A549 (cell line): ENCODE results near the gene VPS37B. TPM values are rescaled to one million over a fixed set of nuclear protein-coding genes. Genes with fewer than 3 reads are reported as not detected.

Experiments
- ATAC-seq, 2 experiments: fragments of 200-7000 bp in 1 of 2; fragments of >200 bp in 1 of 2; cut with Nextera tagmentation in 1 of 2; cut with Tn5 transposase in 1 of 2; 3 replicates each; pipeline versions ENCODE4 v1.8.0 to v1.9.1; 2018 to 2020; ENCODE audit warnings: mild to moderate bottlenecking in 1 of 2, moderate library complexity in 1 of 2
- CTCF ChIA-PET: fragments of 300-600 bp; sonication (Branson Sonifier 250); formaldehyde crosslinking; extraction: SDS; loops from one replicate; lab custom pipeline; 2021; ENCODE audit warnings: antibody characterized with exemption, inconsistent platforms; lab: Yijun Ruan, JAX
- POLR2A ChIA-PET: fragments of 350-600 bp; formaldehyde crosslinking; extraction: SDS; loops from one replicate; lab custom pipeline; 2021; ENCODE audit warnings: antibody characterized with exemption, inconsistent platforms; lab: Yijun Ruan, JAX
- DNase-seq, 2 experiments: peaks; one replicate each; pipeline versions ENCODE4 v3.0.0 to v3.0.0-alpha.2; 2011 to 2016; ENCODE audit warnings: low read depth in 1 of 2, low spot score in 1 of 2
- FAIRE-seq: peaks from 2 replicates; lab custom pipeline; 2011; peaks lifted over from hg19 to GRCh38; lab: Jason Lieb, UNC
- H3K27ac ChIP-seq, 2 experiments: fragments of >200 bp; sonication (Bioruptor Twin); formaldehyde crosslinking; 3 replicates each; pipeline ENCODE4 v1.5.1; 2016 to 2017
- H3K4me1 ChIP-seq: fragments of >200 bp; sonication (Bioruptor Twin); formaldehyde crosslinking; 3 replicates; pipeline ENCODE4 v1.6.1; 2016
- H3K4me2 ChIP-seq: fragments of >200 bp; sonication (Bioruptor Twin); formaldehyde crosslinking; 3 replicates; pipeline ENCODE4 v1.6.1; 2016
- H3K4me3 ChIP-seq: fragments of >200 bp; sonication (Bioruptor Twin); formaldehyde crosslinking; 3 replicates; pipeline ENCODE4 v1.5.1; 2016
- H3K9me3 ChIP-seq: fragments of >200 bp; sonication (Bioruptor Twin); formaldehyde crosslinking; 3 replicates; pipeline ENCODE4 v1.6.1; 2016
- ATOH8 ChIP-seq: fragments of 250-450 bp; sonication (Bioruptor Pico); IDR thresholded peaks from 2 replicates; pipeline ENCODE4 v1.5.0; 2020; ENCODE audit warnings: low read depth, mild to moderate bottlenecking, moderate library complexity
- BHLHE40 ChIP-seq: IDR thresholded peaks from 2 replicates; pipeline ENCODE4 v1.6.1; 2012; ENCODE audit warnings: low read depth, low read length, inconsistent platforms
- CEBPB ChIP-seq, 2 experiments: fragments of >200 bp in 1 of 2; sonication (Bioruptor Twin) in 1 of 2; formaldehyde crosslinking in 1 of 2; IDR thresholded peaks; 2 replicates each; pipeline ENCODE4 v1.6.1; 2012 to 2016
- CHD2 ChIP-seq: fragments of 150-350 bp; IDR thresholded peaks from 2 replicates; pipeline ENCODE4 v1.6.1; 2014; ENCODE audit warnings: low read length; ENCODE audit not compliant: partially characterized antibody
- CTCF ChIP-seq: fragments of >200 bp; sonication (Bioruptor Twin); formaldehyde crosslinking; IDR thresholded peaks from 3 replicates; pipeline ENCODE4 v1.5.1; 2016
- E2F6 ChIP-seq: IDR thresholded peaks from 2 replicates; pipeline ENCODE4 v1.6.1; 2012; ENCODE audit warnings: low read depth, borderline replicate concordance
- EHMT2 ChIP-seq: fragments of 200-600 bp; sonication (generic); IDR thresholded peaks from 2 replicates; pipeline ENCODE4 v1.6.1; 2016; ENCODE audit warnings: antibody characterized with exemption, low read depth, mild to moderate bottlenecking, moderate library complexity
- FOXS1 ChIP-seq: fragments of 250-450 bp; sonication (Bioruptor Pico); IDR thresholded peaks from 2 replicates; pipeline ENCODE4 v1.5.0; 2020; ENCODE audit warnings: mild to moderate bottlenecking, moderate library complexity
- HDAC2 ChIP-seq: fragments of 200-600 bp; sonication (generic); IDR thresholded peaks from 2 replicates; pipeline ENCODE4 v1.6.1; 2016
- HES2 ChIP-seq: fragments of >200 bp; sonication (Bioruptor Twin); formaldehyde crosslinking; IDR thresholded peaks from 2 replicates; pipeline ENCODE4 v1.6.1; 2016
- HOXA7 ChIP-seq: fragments of 250-450 bp; sonication (Bioruptor Pico); IDR thresholded peaks from 2 replicates; pipeline ENCODE4 v1.5.0; 2020; ENCODE audit warnings: mild to moderate bottlenecking, moderate library complexity
- HOXB13 ChIP-seq: fragments of 250-450 bp; sonication (Bioruptor Pico); IDR thresholded peaks from 2 replicates; pipeline ENCODE4 v1.5.0; 2020; ENCODE audit warnings: low read depth, mild to moderate bottlenecking, moderate library complexity
- JUN ChIP-seq, 2 experiments: fragments of >200 bp; sonication (Bioruptor Twin); formaldehyde crosslinking; IDR thresholded peaks; 2 replicates in 1 of 2; 3 replicates in 1 of 2; pipeline ENCODE4 v1.6.1; 2016 to 2017
- KDM5A ChIP-seq: fragments of 200-600 bp; sonication (generic); IDR thresholded peaks from 2 replicates; pipeline ENCODE4 v1.6.1; 2016; ENCODE audit warnings: antibody characterized with exemption, mild to moderate bottlenecking
- MAFK ChIP-seq: fragments of 450-650 bp; IDR thresholded peaks from 2 replicates; pipeline ENCODE4 v1.6.1; 2014; ENCODE audit not compliant: partially characterized antibody
- NFE2L2 ChIP-seq: fragments of 150-350 bp; conservative IDR thresholded peaks from 2 replicates; pipeline ENCODE4 v1.6.1; 2014; ENCODE audit warnings: low read length
- NPAS2 ChIP-seq: fragments of 250-450 bp; sonication (Bioruptor Pico); IDR thresholded peaks from 2 replicates; pipeline ENCODE4 v1.8.0; 2022; ENCODE audit warnings: mild to moderate bottlenecking, moderate library complexity, borderline replicate concordance
- NR3C1 ChIP-seq: fragments of >200 bp; sonication (Bioruptor Twin); formaldehyde crosslinking; IDR thresholded peaks from 3 replicates; pipeline ENCODE4 v1.6.1; 2017
- PBX3 ChIP-seq: IDR thresholded peaks from 2 replicates; pipeline ENCODE4 v1.6.1; 2012
- POLR2A ChIP-seq: IDR thresholded peaks from 2 replicates; pipeline ENCODE4 v1.6.1; 2012; ENCODE audit warnings: mild to moderate bottlenecking, low read length
- RAD21 ChIP-seq, 2 experiments: fragments of >200 bp in 1 of 2; sonication (Bioruptor Twin) in 1 of 2; formaldehyde crosslinking in 1 of 2; IDR thresholded peaks in 1 of 2; conservative IDR thresholded peaks in 1 of 2; 2 replicates in 1 of 2; 3 replicates in 1 of 2; pipeline ENCODE4 v1.6.1; 2012 to 2018; ENCODE audit warnings: inconsistent platforms in 1 of 2
- RARB ChIP-seq: fragments of 250-450 bp; sonication (Bioruptor Pico); IDR thresholded peaks from 2 replicates; pipeline ENCODE4 v1.8.0; 2021; ENCODE audit warnings: mild to moderate bottlenecking, moderate library complexity
- RNF2 ChIP-seq: fragments of 200-600 bp; sonication (generic); IDR thresholded peaks from 2 replicates; pipeline ENCODE4 v1.6.1; 2016; ENCODE audit warnings: low read depth, mild to moderate bottlenecking, antibody characterized with exemption, moderate library complexity, borderline replicate concordance
- SMC3 ChIP-seq: fragments of >200 bp; sonication (Bioruptor Twin); formaldehyde crosslinking; IDR thresholded peaks from 3 replicates; pipeline ENCODE4 v1.6.1; 2018; ENCODE audit warnings: inconsistent platforms
- TP53 ChIP-seq: fragments of 250-450 bp; sonication (Bioruptor Pico); IDR thresholded peaks from 2 replicates; pipeline ENCODE4 v1.5.0; 2021; ENCODE audit warnings: mild to moderate bottlenecking, moderate library complexity
- ZSCAN20 ChIP-seq: fragments of 250-450 bp; sonication (Bioruptor Pico); IDR thresholded peaks from 2 replicates; pipeline ENCODE4 v1.8.0; 2022; ENCODE audit warnings: mild to moderate bottlenecking, moderate library complexity
- WGBS: methylation state at CpG from one replicate; pipeline ENCODE4 v1.1.6; 2017; ENCODE audit errors: missing lambda C conversion rate; 5-methylcytosine and 5-hydroxymethylcytosine counted together
- polyA plus RNA-seq, 4 experiments: library from polyadenylated mRNA; depleted of rRNA in 3 of 4; stranded (reverse); fragments of >200 nt; fragmentation: RNase III in 1 of 4; extraction: RNeasy Plus Mini Kit Qiagen cat#74134 plus additional on column Dnase treatment in 1 of 4; gene quantifications; 2 replicates in 3 of 4; 3 replicates in 1 of 4; pipeline ENCODE4 v1.2.3, GENCODE V29; 2011 to 2017

VPS37B gene
- polyA plus RNA-seq, 2 of the 4 experiments (the other 2 are of a cell fraction) = 17.0 to 18.6 TPM

- ChIA-PET POLR2A (interaction anchor here (0.6 to 0.7 kb wide), 4 partner anchors 57 to 600 kb away, joined by 3 to 9 read pairs (median 4); partner anchors contain the start of gene DIABLO), CTCF (interaction anchor here (0.6 to 8.0 kb wide), 7 partner anchors 8 to 416 kb away, joined by 3 to 50 read pairs (median 4); no protein-coding TSS in a partner anchor)
- H3K4me3 ChIP-seq = peak overlapping the region; percentile 60
- peak; percentile 58 to 79 for DNase-seq
- no peak for TF ChIP-seq PBX3
- peak; percentile 10 for TF ChIP-seq MAFK
- ATAC-seq = peak; percentile 80 to 84; a peak in 4 of 6 replicates
- H3K9me3 ChIP-seq = no peaks in the 10 kb centered on the region
- peak; percentile 73 for FAIRE-seq
- peak overlapping the region; percentile 76 for H3K4me2 ChIP-seq
- peak overlapping the region; percentile 76 to 78 for H3K27ac ChIP-seq
- H3K4me1 ChIP-seq = peaks cover 20% of the 10 kb centered on the region; the same call in 2 of the 3 replicates
- under 1% methylated on average over 22 of the region's 22 CpGs for WGBS
These were observed 69.9 kb downstream of the VPS37B start for GRCh38 chr12:122825773-122826724.

GRCh38 chr12:122823429-122823828, 72.5 kb downstream of the VPS37B start:
- CTCF ChIA-PET = interaction anchor here (0.9 to 1.1 kb wide), 2 partner anchors 11 to 30 kb away, joined by 4 to 5 read pairs; no protein-coding TSS in a partner anchor

GRCh38 chr12:122820838-122821271, 75.1 kb downstream of the VPS37B start:
- ATAC-seq (peak in 1 of 2 experiments; percentile 59; a peak in 2 of 6 replicates), DNase-seq (no peak), FAIRE-seq (no peak)
- no peak overlapping the region for H3K4me2 ChIP-seq
- POLR2A ChIA-PET = interaction anchor here (0.5 kb wide), 1 partner anchor 306 kb away, joined by 3 read pairs; no protein-coding TSS in a partner anchor
- H3K4me3 ChIP-seq = no peak overlapping the region
- CTCF ChIA-PET = no interaction called here
- WGBS = 63% methylated on average over 7 of the region's 7 CpGs
- H3K27ac ChIP-seq = no peak overlapping the region
- peaks cover 6% of the 10 kb centered on the region; the same call in 1 of the 3 replicates for H3K4me1 ChIP-seq
- no peaks in the 10 kb centered on the region for H3K9me3 ChIP-seq
- no peak for TF ChIP-seq POLR2A
- TF ChIP-seq RARB (CRISPR knock-in tag) = no peak
- TF ChIP-seq ATOH8 (CRISPR knock-in tag) = no peak
- no peak for TF ChIP-seq NPAS2
- TF ChIP-seq CHD2 = no peak
- no peak for TF ChIP-seq MAFK
- TF ChIP-seq JUN (IDR thresholded peaks at IDR 0.05) = no peak
- TF ChIP-seq EHMT2 = no peak
- no peak for TF ChIP-seq NFE2L2
- TF ChIP-seq HES2 = no peak
- TF ChIP-seq CEBPB (IDR thresholded peaks at IDR 0.05) = no peak
- TF ChIP-seq HOXA7 (CRISPR knock-in tag) = no peak
- no peak for TF ChIP-seq TP53 (CRISPR knock-in tag)
- TF ChIP-seq HDAC2 = no peak

More at GRCh38 chr12:122823429-122823828, 72.5 kb downstream of the VPS37B start:
- WGBS = 51% methylated on average over 11 of the region's 11 CpGs
- TF ChIP-seq RNF2 (no peak), SMC3 (no peak), HOXB13 (no peak), CHD2 (no peak), FOXS1 (CRISPR knock-in tag) (no peak), RAD21 (conservative IDR thresholded peaks at IDR 0.05 in 1 of 2, IDR thresholded peaks at IDR 0.05 in 1 of 2) (no peak), E2F6 (no peak), BHLHE40 (no peak), CTCF (no peak), NR3C1 (no peak), NFE2L2 (no peak), ZSCAN20 (CRISPR knock-in tag) (no peak), KDM5A (no peak), HDAC2 (no peak)
- FAIRE-seq (no peak), ATAC-seq (no peak), DNase-seq (no peak)
- Histone ChIP-seq H3K4me1 (peaks cover 15% of the 10 kb centered on the region; the same call in 2 of the 3 replicates), H3K9me3 (no peaks in the 10 kb centered on the region), H3K4me3 (no peak overlapping the region), H3K4me2 (0 out of 3 replicates have a peak overlapping the region, but pooled peaks have one; percentile 10), H3K27ac (no peak overlapping the region)
- POLR2A ChIA-PET = no interaction called here
